Stimulated activated CD8-positive, alpha-beta memory T cell treated with anti-CD3 and anti-CD28 coated beads, Interleukin-12 subunit alpha, Interleukin-12 subunit beta, amount 100 ng/mL, for 24 hours (primary cell): ENCODE measurements around the gene PI4KA.
"Not testable (repeated sequence)": the region's sequence is repeated elsewhere in the genome, so short reads cannot be mapped to it uniquely, and the experiment has no call there.

Source experiments
- DNase-seq: peaks from one replicate; pipeline ENCODE4 v3.0.0-alpha.2; 2020; ENCODE audit errors: extremely low read depth

The PI4KA gene

GRCh38 chr22:20776624-20777405, 81.8 kb downstream of the PI4KA start:
- no peak for DNase-seq

- no peak for DNase-seq
Observed at GRCh38 chr22:20775342-20775895, 83.2 kb downstream of the PI4KA start.

- no peak for DNase-seq
Observed at GRCh38 chr22:20774882-20775281, 83.7 kb downstream of the PI4KA start.

GRCh38 chr22:20773793-20774212, 84.8 kb downstream of the PI4KA start, which contains the start of gene SERPIND1:
SERPIND1 (plus strand) TSS chr22:20774113; CDS start chr22:20779313, 5,200 bp downstream.
- DNase-seq: no peak

GRCh38 chr22:20771918-20772625, 86.5 kb downstream of the PI4KA start:
- no peak for DNase-seq

GRCh38 chr22:20769496-20769826, 89.2 kb downstream of the PI4KA start:
- DNase-seq: not testable (repeated sequence)

GRCh38 chr22:20766530-20766929, 92.1 kb downstream of the PI4KA start:
- no peak for DNase-seq

- DNase-seq: no peak
Observed at GRCh38 chr22:20765938-20766337, 92.7 kb downstream of the PI4KA start.

- DNase-seq: no peak
Observed at GRCh38 chr22:20764729-20765128, 93.9 kb downstream of the PI4KA start.

- DNase-seq: no peak
Observed at GRCh38 chr22:20764471-20764720, 94.2 kb downstream of the PI4KA start.

GRCh38 chr22:20763630-20764470, 94.8 kb downstream of the PI4KA start:
- no peak for DNase-seq

GRCh38 chr22:20762233-20762796, 96.3 kb downstream of the PI4KA start:
- DNase-seq: no peak

GRCh38 chr22:20761536-20761935, 97.1 kb downstream of the PI4KA start:
- no peak for DNase-seq

- DNase-seq: no peak
Observed at GRCh38 chr22:20760084-20760483, 98.5 kb downstream of the PI4KA start.

GRCh38 chr22:20758688-20759087, 99.9 kb downstream of the PI4KA start:
- no peak for DNase-seq

GRCh38 chr22:20756846-20757245, 101.8 kb downstream of the PI4KA start:
- no peak for DNase-seq

- no peak for DNase-seq
Observed at GRCh38 chr22:20752873-20753272, 105.7 kb downstream of the PI4KA start.

GRCh38 chr22:20752104-20752741, 106.4 kb downstream of the PI4KA start:
- DNase-seq: no peak

- no peak for DNase-seq
Observed at GRCh38 chr22:20751185-20751851, 107.3 kb downstream of the PI4KA start.

GRCh38 chr22:20750461-20751184, 108.0 kb downstream of the PI4KA start:
- no peak for DNase-seq
